ENCODE results near the gene XPR1.
A peak's percentile ranks its signal among the peaks of the same experiment; 100 is the strongest.

Gene XPR1

GRCh38 chr1:180620581-180620980, 11.2 kb upstream of the XPR1 start:
- no peak for TF ChIP-seq EZH2phosphoT487 (IDR thresholded peaks at IDR 0.05; ENCODE audit: low read depth)
- TF ChIP-seq CTCF (IDR thresholded peaks at IDR 0.05; ENCODE audit: low read depth, low read length) = no peak
- Histone ChIP-seq H3K9ac (ENCODE audit: low read length) (no peak overlapping the region), H2AFZ (ENCODE audit: low read depth, low read length) (no peak overlapping the region), H3K4me3 (ENCODE audit: low read length) (no peak overlapping the region), H3K4me2 (ENCODE audit: low read length) (no peak overlapping the region), H3K4me1 (ENCODE audit: low read length) (no peaks in the 10 kb centered on the region), H3K27me3 (ENCODE audit: low read depth, low read length) (peaks cover 2% of the 10 kb centered on the region; the same call in 1 of the 2 replicates), H3K79me2 (ENCODE audit: low read length) (no peaks in the 10 kb centered on the region), H3K9me3 (ENCODE audit: insufficient read depth, low read length) (no peaks in the 10 kb centered on the region), H3K36me3 (replicated peaks; ENCODE audit: low read depth, low read length) (no peaks in the 10 kb centered on the region), H4K20me1 (ENCODE audit: insufficient read depth, low read length) (no peaks in the 10 kb centered on the region), H3K27ac (ENCODE audit: low read length) (no peak overlapping the region)

- no peaks in the 10 kb centered on the region for H3K36me3 ChIP-seq (replicated peaks; ENCODE audit: low read depth, low read length)
- no peak for TF ChIP-seq EZH2phosphoT487 (IDR thresholded peaks at IDR 0.05; ENCODE audit: low read depth)
- no peak for TF ChIP-seq CTCF (IDR thresholded peaks at IDR 0.05; ENCODE audit: low read depth, low read length)
- H3K4me2 ChIP-seq (ENCODE audit: low read length) = no peak overlapping the region
- H3K27me3 ChIP-seq (ENCODE audit: low read depth, low read length) = peaks cover 10% of the 10 kb centered on the region
- H3K4me1 ChIP-seq (ENCODE audit: low read length) = no peaks in the 10 kb centered on the region
- no peak overlapping the region for H3K9ac ChIP-seq (ENCODE audit: low read length)
- H4K20me1 ChIP-seq (ENCODE audit: insufficient read depth, low read length) = no peaks in the 10 kb centered on the region
- H2AFZ ChIP-seq (ENCODE audit: low read depth, low read length) = no peak overlapping the region
- no peak overlapping the region for H3K27ac ChIP-seq (ENCODE audit: low read length)
- H3K9me3 ChIP-seq (ENCODE audit: insufficient read depth, low read length) = no peaks in the 10 kb centered on the region
- no peak overlapping the region for H3K4me3 ChIP-seq (ENCODE audit: low read length)
- no peaks in the 10 kb centered on the region for H3K79me2 ChIP-seq (ENCODE audit: low read length)
Observed at GRCh38 chr1:180622658-180623508, 8.9 kb upstream of the XPR1 start.

GRCh38 chr1:180623579-180624347, 8.1 kb upstream of the XPR1 start:
- no peak overlapping the region for H3K4me2 ChIP-seq (ENCODE audit: low read length)
- H3K9me3 ChIP-seq (ENCODE audit: insufficient read depth, low read length) = no peaks in the 10 kb centered on the region
- TF ChIP-seq CTCF (IDR thresholded peaks at IDR 0.05; ENCODE audit: low read depth, low read length) = peak; percentile 23; the same call in 1 of the 2 replicates
- TF ChIP-seq EZH2phosphoT487 (IDR thresholded peaks at IDR 0.05; ENCODE audit: low read depth) = no peak
- H3K9ac ChIP-seq (ENCODE audit: low read length) = no peak overlapping the region
- no peak overlapping the region for H3K4me3 ChIP-seq (ENCODE audit: low read length)
- H3K36me3 ChIP-seq (replicated peaks; ENCODE audit: low read depth, low read length) = no peaks in the 10 kb centered on the region
- H2AFZ ChIP-seq (ENCODE audit: low read depth, low read length) = no peak overlapping the region
- H3K27me3 ChIP-seq (ENCODE audit: low read depth, low read length) = peaks cover 10% of the 10 kb centered on the region
- no peaks in the 10 kb centered on the region for H4K20me1 ChIP-seq (ENCODE audit: insufficient read depth, low read length)
- no peak overlapping the region for H3K27ac ChIP-seq (ENCODE audit: low read length)
- H3K79me2 ChIP-seq (ENCODE audit: low read length) = no peaks in the 10 kb centered on the region
- no peaks in the 10 kb centered on the region for H3K4me1 ChIP-seq (ENCODE audit: low read length)

GRCh38 chr1:180626711-180627110, 5.1 kb upstream of the XPR1 start:
- H3K9ac ChIP-seq (ENCODE audit: low read length) = no peak overlapping the region
- H4K20me1 ChIP-seq (ENCODE audit: insufficient read depth, low read length) = no peaks in the 10 kb centered on the region
- H3K4me1 ChIP-seq (ENCODE audit: low read length) = peaks cover 8% of the 10 kb centered on the region
- H3K36me3 ChIP-seq (replicated peaks; ENCODE audit: low read depth, low read length) = no peaks in the 10 kb centered on the region
- no peak overlapping the region for H3K4me3 ChIP-seq (ENCODE audit: low read length)
- H3K4me2 ChIP-seq (ENCODE audit: low read length) = no peak overlapping the region
- no peaks in the 10 kb centered on the region for H3K9me3 ChIP-seq (ENCODE audit: insufficient read depth, low read length)
- H3K27ac ChIP-seq (ENCODE audit: low read length) = no peak overlapping the region
- peaks cover 10% of the 10 kb centered on the region for H3K27me3 ChIP-seq (ENCODE audit: low read depth, low read length)
- no peak overlapping the region for H2AFZ ChIP-seq (ENCODE audit: low read depth, low read length)
- TF ChIP-seq EZH2phosphoT487 (IDR thresholded peaks at IDR 0.05; ENCODE audit: low read depth) (no peak), CTCF (IDR thresholded peaks at IDR 0.05; ENCODE audit: low read depth, low read length) (no peak)
- no peaks in the 10 kb centered on the region for H3K79me2 ChIP-seq (ENCODE audit: low read length)
